GOT3 (cell line): ENCODE measurements around the gene SORBS1.

ENCODE experiments used
- DNase-seq: peaks from one replicate; lab custom pipeline; 2025; ENCODE audit warnings: mixed read lengths; lab: John Stamatoyannopoulos, UW

Gene SORBS1

GRCh38 chr10:95459446-95460045 lies 101.6 kb downstream of the SORBS1 start:
- DNase-seq, result no peak

GRCh38 chr10:95458871-95459270 lies 102.3 kb downstream of the SORBS1 start:
- DNase-seq, result no peak

- DNase-seq, result no peak
Measured at GRCh38 chr10:95458014-95458413, 103.2 kb downstream of the SORBS1 start.

- no peak for DNase-seq
Measured at GRCh38 chr10:95457319-95457886, 103.8 kb downstream of the SORBS1 start.

GRCh38 chr10:95456516-95456915 lies 104.7 kb downstream of the SORBS1 start:
- DNase-seq, result no peak

- DNase-seq, result no peak
Measured at GRCh38 chr10:95454940-95455339, 106.2 kb downstream of the SORBS1 start.

GRCh38 chr10:95454356-95454755 lies 106.8 kb downstream of the SORBS1 start:
- DNase-seq, result no peak

- no peak for DNase-seq
Measured at GRCh38 chr10:95451568-95452524, 109.3 kb downstream of the SORBS1 start.

GRCh38 chr10:95451150-95451549 lies 110.0 kb downstream of the SORBS1 start:
- no peak for DNase-seq

GRCh38 chr10:95450188-95450587 lies 111.0 kb downstream of the SORBS1 start:
- no peak for DNase-seq

- DNase-seq, result no peak
Measured at GRCh38 chr10:95447685-95448084, 113.5 kb downstream of the SORBS1 start.

GRCh38 chr10:95445837-95446486 lies 115.2 kb downstream of the SORBS1 start:
- no peak for DNase-seq

- DNase-seq, result no peak
Measured at GRCh38 chr10:95445223-95445836, 115.8 kb downstream of the SORBS1 start.

- no peak for DNase-seq
Measured at GRCh38 chr10:95444792-95445191, 116.4 kb downstream of the SORBS1 start.

GRCh38 chr10:95443636-95444035 lies 117.5 kb downstream of the SORBS1 start:
- no peak for DNase-seq

- no peak for DNase-seq
Measured at GRCh38 chr10:95442341-95442740, 118.8 kb downstream of the SORBS1 start.

GRCh38 chr10:95441547-95441923 lies 119.6 kb downstream of the SORBS1 start:
- no peak for DNase-seq

GRCh38 chr10:95440756-95441546 lies 120.2 kb downstream of the SORBS1 start:
- DNase-seq, result no peak

- no peak for DNase-seq
Measured at GRCh38 chr10:95440038-95440725, 121.0 kb downstream of the SORBS1 start.

GRCh38 chr10:95438781-95439180 lies 122.4 kb downstream of the SORBS1 start:
- DNase-seq, result no peak

GRCh38 chr10:95437669-95438068 lies 123.5 kb downstream of the SORBS1 start:
- DNase-seq, result no peak
